Measurements from ENCODE around the gene MAP3K3. TPM values are rescaled to one million over a fixed set of nuclear protein-coding genes. Genes with fewer than 3 reads are reported as not detected.

MAP3K3 gene
- total and polyA plus RNA-seq, 2 donors (not counting 3 experiments of a cell fraction or from before 2014, with no cell fraction given): 56.6 to 81.0 TPM

- ChIA-PET CTCF (interaction anchor here (1.2 to 8.7 kb wide), 8 partner anchors 55 to 204 kb away, joined by 5 to 239 read pairs (median 10); partner anchors contain the start of genes ACE and CYB561), POLR2A (interaction anchor here (1.4 kb wide), 1 partner anchor 11 kb away, joined by 4 read pairs; the partner anchor contains the start of gene MAP3K3)
- H3K9me3 ChIP-seq (replicated peaks; ENCODE audit: control insufficient read depth, insufficient read depth, low read length): no peaks in the 10 kb centered on the region
- H2AFZ ChIP-seq (ENCODE audit: low read depth, low read length): no peak overlapping the region
- no peak overlapping the region for H3K27ac ChIP-seq (ENCODE audit: insufficient read depth, low read depth, low read length)
- DNase-seq (ENCODE audit: low read depth, low spot score): no peak
- no peak overlapping the region for H3K4me3 ChIP-seq (replicated peaks in 1 of 3; ENCODE audit: insufficient read depth in 1 of 3, low read depth in 1 of 3, low read length in 3 of 3)
- H3K27me3 ChIP-seq (ENCODE audit: control insufficient read depth in 2 of 2, insufficient read depth in 2 of 2, low read length in 2 of 2): no peaks in the 10 kb centered on the region
- no peak overlapping the region for H3K9ac ChIP-seq (replicated peaks; ENCODE audit: extremely low read depth, insufficient read depth, low read length)
- no peak for FAIRE-seq
- no peaks in the 10 kb centered on the region for H4K20me1 ChIP-seq (replicated peaks; ENCODE audit: control insufficient read depth, extremely low read depth, insufficient read depth, low read length)
- no peaks in the 10 kb centered on the region for H3K9me1 ChIP-seq (replicated peaks; ENCODE audit: control insufficient read depth, extremely low read depth, insufficient read depth, low read length)
- intact Hi-C loops (cut with micrococcal nuclease): loop anchor here (5.0 kb wide), 1 partner anchor 114 kb away; no protein-coding TSS in a partner anchor
- H3K4me2 ChIP-seq (ENCODE audit: insufficient read depth, low read length): no peak overlapping the region
- TF ChIP-seq POLR2A (IDR thresholded peaks at IDR 0.05; ENCODE audit: low read depth, low read length) (no peak), GATA2 (IDR thresholded peaks at IDR 0.05; ENCODE audit: insufficient read depth, insufficient read length, low read depth, low read length) (no peak), JUN (IDR thresholded peaks at IDR 0.05; ENCODE audit: borderline replicate concordance, insufficient read depth, insufficient read length, low read depth) (no peak), MYC (IDR thresholded peaks at IDR 0.05; ENCODE audit: low read depth, low read length) (no peak), EZH2 (IDR thresholded peaks at IDR 0.05; ENCODE audit: borderline replicate concordance, low read depth, low read length, severe bottlenecking) (no peak), POLR2AphosphoS5 (IDR thresholded peaks at IDR 0.05; ENCODE audit: insufficient read depth, low read depth, low read length) (no peak), FOS (IDR thresholded peaks at IDR 0.05; ENCODE audit: borderline replicate concordance, insufficient read depth, low read length) (no peak)
- TF ChIP-seq, protein P1, sequence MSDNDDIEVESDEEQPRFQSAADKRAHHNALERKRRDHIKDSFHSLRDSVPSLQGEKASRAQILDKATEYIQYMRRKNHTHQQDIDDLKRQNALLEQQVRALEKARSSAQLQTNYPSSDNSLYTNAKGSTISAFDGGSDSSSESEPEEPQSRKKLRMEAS (IDR thresholded peaks at IDR 0.05; ENCODE audit: insufficient read depth, insufficient read length): no peak
- TF ChIP-seq, protein P2, sequence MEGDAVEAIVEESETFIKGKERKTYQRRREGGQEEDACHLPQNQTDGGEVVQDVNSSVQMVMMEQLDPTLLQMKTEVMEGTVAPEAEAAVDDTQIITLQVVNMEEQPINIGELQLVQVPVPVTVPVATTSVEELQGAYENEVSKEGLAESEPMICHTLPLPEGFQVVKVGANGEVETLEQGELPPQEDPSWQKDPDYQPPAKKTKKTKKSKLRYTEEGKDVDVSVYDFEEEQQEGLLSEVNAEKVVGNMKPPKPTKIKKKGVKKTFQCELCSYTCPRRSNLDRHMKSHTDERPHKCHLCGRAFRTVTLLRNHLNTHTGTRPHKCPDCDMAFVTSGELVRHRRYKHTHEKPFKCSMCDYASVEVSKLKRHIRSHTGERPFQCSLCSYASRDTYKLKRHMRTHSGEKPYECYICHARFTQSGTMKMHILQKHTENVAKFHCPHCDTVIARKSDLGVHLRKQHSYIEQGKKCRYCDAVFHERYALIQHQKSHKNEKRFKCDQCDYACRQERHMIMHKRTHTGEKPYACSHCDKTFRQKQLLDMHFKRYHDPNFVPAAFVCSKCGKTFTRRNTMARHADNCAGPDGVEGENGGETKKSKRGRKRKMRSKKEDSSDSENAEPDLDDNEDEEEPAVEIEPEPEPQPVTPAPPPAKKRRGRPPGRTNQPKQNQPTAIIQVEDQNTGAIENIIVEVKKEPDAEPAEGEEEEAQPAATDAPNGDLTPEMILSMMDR (IDR thresholded peaks at IDR 0.05; ENCODE audit: extremely low read depth in 1 of 2, insufficient read depth in 1 of 2, low read depth in 1 of 2, low read length in 2 of 2): no peak
- dilution Hi-C loops (cut with MboI; ENCODE audit: extremely low pct_ligation_motif_present, low sequenced_read_pairs): no loop called here
- BruUV-seq (replicated peaks): no TSS peak
- no peaks in the 10 kb centered on the region for H3K79me2 ChIP-seq (ENCODE audit: control insufficient read depth, insufficient read depth, low read length)
- no peaks in the 10 kb centered on the region for H3K4me1 ChIP-seq (ENCODE audit: control insufficient read depth, extremely low read depth, insufficient read depth, low read length)
- peaks cover 13 to 27% of the 10 kb centered on the region in 2 experiments for H3K36me3 ChIP-seq (ENCODE audit: control insufficient read depth in 2 of 2, extremely low read depth in 1 of 2, insufficient read depth in 2 of 2, low read length in 2 of 2)
Observed at GRCh38 chr17:63610854-63611253, 11.4 kb upstream of the MAP3K3 start.
